B cell (primary cell): Measurements from ENCODE around the gene FAM170B.

Experiments used
- CTCF ChIP-seq: fragments of 200-600 bp; IDR thresholded peaks from one replicate; pipeline ENCODE4 v1.8.0; 2022; ENCODE audit warnings: antibody characterized with exemption, mild to moderate bottlenecking
- EZH2 ChIP-seq: IDR thresholded peaks from 2 replicates; pipeline ENCODE4 v1.6.1; 2012; ENCODE audit warnings: borderline replicate concordance, low read depth, mild to moderate bottlenecking, moderate library complexity, low read length; ENCODE audit not compliant: insufficient read depth, poor library complexity, severe bottlenecking

- TF ChIP-seq CTCF (no peak), EZH2 (no peak)
Measured at GRCh38 chr10:49139028-49139845, 5.4 kb upstream of the FAM170B start.
